ENCODE data around the gene TRPV4. TPM values are rescaled to one million over a fixed set of nuclear protein-coding genes. Genes with fewer than 3 reads are reported as not detected.

TRPV4 gene
- total RNA-seq, 1 donor from 2014 or later: 1.8 TPM

DNA sequence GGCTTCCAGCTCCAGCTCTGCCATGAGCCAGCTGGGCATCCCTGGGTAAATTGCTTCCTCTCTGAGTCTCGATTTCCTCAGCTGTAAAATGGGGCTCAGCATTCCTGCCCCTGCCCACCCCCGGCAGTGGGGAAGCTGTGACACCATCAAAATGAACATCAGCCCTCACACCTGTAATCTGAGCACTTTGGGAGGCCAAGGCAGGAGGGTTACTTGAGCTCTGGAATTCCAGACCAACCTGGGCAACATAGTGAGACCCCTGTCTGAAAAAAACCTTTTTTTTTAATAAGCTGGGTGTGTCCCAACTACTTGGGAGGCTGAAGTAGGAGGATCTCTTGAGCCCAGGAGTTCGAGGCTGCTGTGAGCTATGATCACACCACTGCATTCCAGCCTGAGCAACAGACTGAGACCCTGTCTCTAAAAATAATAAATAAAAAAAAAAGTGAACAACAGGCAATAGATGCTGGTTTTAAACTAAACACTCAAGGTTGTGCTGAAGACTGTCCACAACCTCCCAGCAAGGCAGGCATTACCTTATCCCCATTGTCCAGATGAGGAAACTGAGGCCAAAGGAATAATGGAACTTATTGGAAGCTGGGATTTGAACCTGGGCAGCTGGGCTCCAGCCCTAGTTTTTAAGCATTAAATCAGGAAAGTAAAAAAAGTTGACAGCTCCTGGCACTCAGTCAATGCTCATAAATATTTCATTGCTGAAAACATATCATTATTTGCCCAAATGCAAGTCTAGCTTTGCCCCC lies 4.3 kb downstream of the TRPV4 start:
- DNase-seq (ENCODE audit: low read depth in 2 of 2): no peak

- peak in 1 of 2 donors; percentile 72 for DNase-seq (ENCODE audit: low read depth in 2 of 2)
Observed at GRCh38 chr12:109827566-109828550, 5.3 kb downstream of the TRPV4 start.

DNA sequence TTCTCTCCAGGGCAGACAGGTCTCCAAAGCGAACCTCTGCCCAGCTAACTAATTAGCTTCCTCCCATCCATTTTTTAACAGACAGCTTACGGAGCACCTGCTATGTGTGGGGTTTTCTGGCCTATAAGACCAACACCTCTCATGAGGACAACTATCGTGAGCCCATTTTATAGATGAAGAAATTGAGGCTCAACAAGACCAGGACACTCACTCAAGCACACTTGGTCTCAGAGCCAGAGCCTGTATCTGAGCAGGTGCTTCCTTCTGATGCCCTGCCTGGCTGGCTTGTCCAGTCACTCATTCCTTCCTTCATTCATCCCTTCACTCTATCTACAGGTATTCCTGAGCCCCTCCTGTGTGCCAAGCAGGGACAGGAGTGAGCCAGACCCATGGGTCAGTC lies 6.1 kb downstream of the TRPV4 start:
- DNase-seq (ENCODE audit: low read depth in 2 of 2): no peak

DNA sequence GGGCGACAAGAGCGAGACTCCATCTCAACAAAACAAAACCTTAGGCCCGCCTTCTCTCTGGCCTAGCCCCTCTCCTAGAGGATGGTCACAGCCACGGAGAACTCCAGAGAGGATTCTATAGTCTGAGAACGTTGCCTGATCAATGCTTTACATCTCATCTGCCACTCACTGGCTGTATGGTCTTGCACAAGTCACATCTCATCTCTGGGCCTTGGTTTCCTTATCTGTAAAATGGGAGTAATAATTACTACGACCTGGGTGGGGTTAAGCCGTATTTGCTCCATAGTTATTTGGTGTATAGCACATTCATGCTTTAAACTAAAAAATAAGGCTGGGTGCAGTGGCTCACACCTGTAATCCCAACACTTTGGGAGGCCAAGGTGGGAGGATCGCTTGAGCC lies 8.5 kb downstream of the TRPV4 start:
- DNase-seq (ENCODE audit: low read depth in 2 of 2): no peak

DNA sequence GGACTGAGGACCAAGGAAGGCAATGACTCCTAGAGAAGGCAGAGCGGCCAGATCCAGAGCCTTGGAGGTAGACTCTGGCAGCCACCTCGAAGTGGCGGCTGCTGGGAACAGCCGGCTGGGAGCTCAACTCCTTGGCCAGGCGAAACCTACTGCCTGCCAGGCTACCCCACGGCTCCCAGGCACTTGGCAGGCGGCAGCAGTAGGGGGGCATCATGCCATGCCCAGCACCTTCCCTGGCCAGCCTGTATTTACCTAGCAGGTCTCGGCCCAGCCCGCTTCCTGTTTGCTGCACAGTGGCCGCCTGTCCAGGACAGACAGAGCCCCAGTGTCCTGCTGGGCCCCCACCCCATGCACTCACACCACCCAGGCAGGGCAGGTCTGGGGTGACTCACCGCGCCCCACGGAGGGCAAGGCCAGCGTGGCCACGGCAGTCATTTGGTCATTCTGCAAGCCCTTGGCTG lies 10.2 kb downstream of the TRPV4 start:
- DNase-seq (ENCODE audit: low read depth in 2 of 2): peak; percentile 8 to 19

GRCh38 chr12:109822416-109822815 lies 10.8 kb downstream of the TRPV4 start:
- no peak for DNase-seq (ENCODE audit: low read depth in 2 of 2)

DNA sequence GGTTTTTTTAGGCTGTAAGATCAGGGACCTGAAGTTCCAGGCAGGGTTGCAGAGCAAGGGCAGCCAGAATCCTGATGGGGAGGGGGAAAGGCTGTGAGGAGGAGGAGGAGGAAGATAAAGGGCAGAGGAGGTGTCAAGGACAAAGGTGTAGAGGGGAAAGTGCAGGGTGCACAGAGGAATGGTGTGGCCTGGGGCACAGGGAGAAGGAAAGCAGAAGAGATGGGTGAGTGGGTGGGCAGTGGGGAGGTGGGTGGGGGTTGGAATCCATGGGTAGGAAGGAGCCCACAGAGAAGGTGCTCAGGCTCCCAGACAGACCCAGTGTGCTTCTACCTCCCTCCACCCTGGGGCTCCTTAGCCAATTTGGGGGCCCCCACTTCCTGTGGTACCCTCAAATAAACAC lies 11.2 kb downstream of the TRPV4 start:
- no peak for DNase-seq (ENCODE audit: low read depth in 2 of 2)

GRCh38 chr12:109820816-109821381 lies 12.3 kb downstream of the TRPV4 start:
- DNase-seq (ENCODE audit: low read depth in 2 of 2): no peak

GRCh38 chr12:109818905-109819500 lies 14.2 kb downstream of the TRPV4 start:
- no peak for DNase-seq (ENCODE audit: low read depth in 2 of 2)

GRCh38 chr12:109818253-109818652 lies 14.9 kb downstream of the TRPV4 start:
- no peak for DNase-seq (ENCODE audit: low read depth in 2 of 2)

- DNase-seq (ENCODE audit: low read depth in 2 of 2): no peak
Observed at GRCh38 chr12:109817627-109818231, 15.5 kb downstream of the TRPV4 start.

DNA sequence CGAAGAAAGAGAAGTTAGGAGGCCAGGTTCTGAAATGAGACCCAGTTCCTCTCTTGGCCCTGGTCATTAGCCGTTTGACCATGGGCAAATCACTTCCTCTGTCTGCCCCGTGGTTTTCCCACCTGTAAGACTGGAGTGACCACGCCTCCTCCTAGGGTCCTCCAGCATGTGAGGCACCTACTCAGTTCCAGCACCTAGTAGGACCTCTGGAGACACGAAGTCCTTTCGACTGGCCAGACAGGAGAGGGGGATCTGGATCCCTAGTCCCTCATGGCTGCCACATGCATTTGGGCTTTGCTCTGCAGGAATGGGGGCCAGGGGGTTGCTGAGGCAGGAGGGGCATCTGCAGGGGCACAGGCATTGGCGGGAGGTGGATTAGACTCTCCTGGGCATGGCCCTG lies 16.3 kb downstream of the TRPV4 start:
- DNase-seq (ENCODE audit: low read depth in 2 of 2): no peak

DNA sequence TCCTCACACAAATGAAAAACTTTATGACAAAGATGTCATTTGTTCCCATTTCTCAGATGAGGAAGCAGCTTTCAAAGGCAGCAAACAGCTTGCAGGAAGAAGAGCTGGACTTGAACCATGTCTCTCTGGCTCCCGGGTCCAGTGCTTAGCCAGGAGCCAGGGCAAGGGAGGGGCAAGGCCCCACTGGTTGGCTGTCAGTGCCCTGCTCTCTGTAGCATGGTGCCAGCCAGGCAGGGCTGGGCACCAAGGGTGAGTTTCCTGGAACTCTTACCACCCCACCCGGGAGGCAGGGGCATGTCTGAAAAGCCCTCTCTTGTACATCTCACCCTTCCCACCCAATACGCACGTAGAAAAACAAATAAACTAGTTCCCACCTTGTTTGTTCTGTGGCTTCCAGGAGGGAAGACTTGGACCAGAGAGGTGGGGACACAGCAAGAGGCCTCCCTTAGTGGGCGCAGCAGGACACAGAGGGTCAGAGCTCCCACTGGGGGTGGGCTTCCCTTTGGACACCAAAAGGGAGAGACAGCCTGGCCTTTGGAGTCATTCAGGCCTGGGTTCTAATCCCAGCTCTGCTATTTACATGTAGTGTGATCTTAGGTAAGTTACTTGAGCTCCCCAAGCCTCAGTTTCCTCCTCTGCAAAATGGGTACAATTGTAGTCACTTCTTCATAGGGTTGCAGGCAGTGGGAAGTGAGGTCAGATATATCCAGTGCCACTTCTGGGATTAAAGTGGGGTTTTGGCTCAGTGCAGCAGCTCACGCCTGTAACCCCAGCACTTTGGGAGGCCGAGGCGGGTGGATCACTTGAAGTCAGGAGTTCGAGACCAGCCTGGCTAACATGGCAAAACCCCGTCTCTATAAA lies 17.2 kb downstream of the TRPV4 start:
- no peak for DNase-seq (ENCODE audit: low read depth in 2 of 2)

DNA sequence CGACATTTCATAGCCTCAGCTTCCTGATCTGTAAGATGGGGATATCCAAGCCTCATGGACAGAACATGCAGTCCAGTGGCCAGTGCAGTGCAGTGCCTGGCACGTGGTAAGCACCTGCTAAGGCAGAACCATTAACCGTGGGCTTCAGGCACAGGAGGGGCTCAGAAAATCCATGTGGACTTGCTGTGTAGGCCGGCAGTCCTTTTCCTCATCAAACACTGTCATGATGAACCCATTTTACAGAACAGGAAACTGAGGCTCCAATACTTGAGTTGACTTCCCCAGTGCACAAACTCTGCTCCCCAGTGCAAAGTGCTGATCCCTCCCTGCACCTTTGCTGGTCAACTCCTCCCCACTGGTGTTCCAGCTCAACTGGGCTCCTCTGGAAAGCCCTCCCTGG lies 18.0 kb downstream of the TRPV4 start:
- no peak for DNase-seq (ENCODE audit: low read depth in 2 of 2)

DNA sequence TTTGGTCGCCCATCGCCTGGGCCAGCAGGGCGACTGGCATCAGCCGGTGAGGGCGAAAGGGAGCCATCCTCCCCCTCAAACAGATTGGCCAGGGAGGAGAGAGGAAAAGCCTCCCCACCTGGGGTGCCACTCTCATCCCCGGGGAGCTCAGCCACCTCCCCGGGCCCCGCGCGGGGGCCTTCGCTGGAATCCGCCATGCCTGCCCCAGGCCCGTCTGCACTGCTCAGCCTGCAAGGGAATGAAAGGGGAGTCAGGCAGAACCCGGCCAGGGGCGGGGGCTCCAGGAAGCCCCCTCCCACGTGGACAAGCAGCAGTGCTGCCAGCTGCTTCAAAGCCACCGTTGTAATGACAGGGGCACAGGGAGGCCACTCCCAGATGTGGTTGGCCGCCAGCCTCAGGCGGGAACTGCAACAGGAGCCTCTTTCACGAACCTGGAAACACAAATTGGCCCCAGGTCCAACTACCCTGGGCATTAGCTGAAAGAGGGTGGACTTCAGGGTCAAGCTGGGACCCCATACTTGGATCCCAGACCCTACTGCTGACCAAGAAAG lies 18.5 kb downstream of the TRPV4 start:
- no peak for DNase-seq (ENCODE audit: low read depth in 2 of 2)

GRCh38 chr12:109813810-109814416 lies 19.3 kb downstream of the TRPV4 start:
- no peak for DNase-seq (ENCODE audit: low read depth in 2 of 2)

- peak in 1 of 2 donors; percentile 19 for DNase-seq (ENCODE audit: low read depth in 2 of 2)
Observed at GRCh38 chr12:109811624-109811995, 21.6 kb downstream of the TRPV4 start.

DNA sequence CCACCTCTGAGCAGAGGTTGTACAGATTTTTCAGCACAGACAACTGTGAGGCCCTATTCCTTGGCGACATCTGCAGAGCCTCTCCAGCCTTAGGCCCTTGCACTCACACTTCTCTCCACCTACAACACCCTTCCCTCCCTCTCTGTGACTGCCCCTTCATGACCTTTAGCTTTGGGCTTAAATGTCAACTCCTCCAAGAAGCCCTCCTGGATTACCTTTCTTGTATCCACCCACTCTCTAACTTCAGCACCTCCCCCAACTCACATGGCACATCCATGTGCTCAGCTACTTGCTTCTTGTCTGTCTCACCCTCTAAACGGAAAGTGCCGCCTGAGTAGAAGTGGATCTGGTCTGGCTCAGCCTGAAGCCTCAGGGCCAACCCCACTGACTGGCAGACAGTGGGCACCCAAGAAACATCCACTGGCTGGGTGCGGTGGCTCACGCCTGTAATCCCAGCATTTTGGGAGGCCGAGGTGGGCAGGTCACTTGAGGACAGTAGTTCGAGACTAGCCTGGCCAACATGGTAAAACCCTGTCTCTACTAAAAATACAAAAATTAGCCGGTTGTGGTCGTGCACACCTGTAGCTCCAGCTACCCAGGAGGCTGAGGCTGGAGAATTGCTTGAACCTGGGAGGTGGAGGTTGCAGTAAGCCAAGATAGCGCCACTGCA lies 22.1 kb downstream of the TRPV4 start:
- no peak for DNase-seq (ENCODE audit: low read depth in 2 of 2)
